Suprapubic skin (tissue), 3 donors: Measurements from ENCODE around the gene DYNLT2.

Experiments used
- CTCF ChIP-seq, 2 donors: fragments of 200-600 bp in 1 of 2; fragments of 450-650 bp in 1 of 2; sonication (generic) in 1 of 2; IDR thresholded peaks; one replicate each; pipeline ENCODE4 v1.5.1; 2016 to 2019; ENCODE audit warnings: antibody characterized with exemption in 2 of 2, mild to moderate bottlenecking in 1 of 2, moderate library complexity in 1 of 2
- EP300 ChIP-seq: sonication (generic); formaldehyde crosslinking; IDR thresholded peaks from one replicate; pipeline ENCODE4 v1.6.1; 2017; ENCODE audit warnings: antibody characterized with exemption
- POLR2A ChIP-seq, 2 donors: fragments of 450-650 bp; IDR thresholded peaks; one replicate each; pipeline ENCODE4 v1.6.1; 2017; ENCODE audit warnings: antibody characterized with exemption in 2 of 2, mild to moderate bottlenecking in 2 of 2, moderate library complexity in 2 of 2

- TF ChIP-seq CTCF (IDR thresholded peaks at IDR 0.05) (no peak), POLR2A (IDR thresholded peaks at IDR 0.05) (no peak), EP300 (no peak)
These were observed 15.8 kb upstream of the DYNLT2 start for GRCh38 chr6:169766921-169767736.
